IMR-90 (cell line): ENCODE measurements around the gene DLAT.
"Not testable (repeated sequence)": the region's sequence is repeated elsewhere in the genome, so short reads cannot be mapped to it uniquely, and the experiment has no call there.

Experiments used
- CTCF ChIP-seq: conservative IDR thresholded peaks from 2 replicates; pipeline ENCODE4 v1.5.1; 2012; ENCODE audit warnings: mild to moderate bottlenecking, low read depth, low read length, improper control_type of control experiment
- FOS ChIP-seq: fragments of 150-350 bp; IDR thresholded peaks from 2 replicates; pipeline ENCODE4 v1.6.1; 2016; ENCODE audit warnings: low read depth, low read length
- MXI1 ChIP-seq: IDR thresholded peaks from 2 replicates; pipeline ENCODE4 v1.6.1; 2012; ENCODE audit warnings: low read depth, mild to moderate bottlenecking, low read length, moderate library complexity, borderline replicate concordance
- POLR2A ChIP-seq: IDR thresholded peaks from 2 replicates; pipeline ENCODE4 v1.6.1; 2012; ENCODE audit warnings: mild to moderate bottlenecking, low read depth, low read length
- RCOR1 ChIP-seq: IDR thresholded peaks from 2 replicates; pipeline ENCODE4 v1.6.1; 2012; ENCODE audit warnings: mild to moderate bottlenecking, low read length, improper control_type of control experiment; ENCODE audit not compliant: insufficient replicate concordance
- USF2 ChIP-seq: fragments of 150-350 bp; IDR thresholded peaks from 2 replicates; pipeline ENCODE4 v1.6.1; 2017; ENCODE audit warnings: mild to moderate bottlenecking, antibody characterized with exemption, low read length, low read depth

GRCh38 chr11:112006095-112006441 is 19.1 kb upstream of the DLAT start:
- TF ChIP-seq CTCF, POLR2A, RCOR1, USF2, FOS, MXI1: not testable (repeated sequence)
